Tibial artery (tissue), 4 donors: ENCODE measurements around the gene SLC4A5.

Source experiments
- DNase-seq, 2 donors: peaks; one replicate each; pipeline ENCODE4 v3.0.0-alpha.2; 2019
- H3K27ac ChIP-seq, 2 donors: fragments of 200-600 bp; sonication (generic) in 1 of 2; 1 replicate in 1 of 2; 2 replicates in 1 of 2; pipeline ENCODE4 v1.5.1; 2018 to 2019; ENCODE audit warnings: mild to moderate bottlenecking in 1 of 2
- H3K27me3 ChIP-seq, 2 donors: fragments of 200-600 bp; sonication (generic) in 1 of 2; one replicate each; pipeline versions ENCODE4 v1.5.1 to v1.6.0; 2016 to 2019
- H3K36me3 ChIP-seq, 3 donors: fragments of 200-600 bp; sonication (generic) in 2 of 3; one replicate each; pipeline ENCODE4 v1.5.1; 2016 to 2019; ENCODE audit warnings: mild to moderate bottlenecking in 2 of 3
- H3K4me1 ChIP-seq, 4 donors: fragments of 200-600 bp; sonication (generic) in 2 of 4; 1 replicate in 3 of 4; 2 replicates in 1 of 4; pipeline ENCODE4 v1.5.1; 2016 to 2019
- H3K4me3 ChIP-seq, 2 donors: fragments of 200-600 bp; sonication (generic) in 1 of 2; 1 replicate in 1 of 2; 2 replicates in 1 of 2; pipeline ENCODE4 v1.5.1; 2018 to 2019; ENCODE audit warnings: mild to moderate bottlenecking in 2 of 2
- H3K9me3 ChIP-seq, 3 donors: fragments of 200-600 bp; sonication (generic) in 1 of 3; one replicate each; pipeline ENCODE4 v1.5.1; 2016 to 2019
- CTCF ChIP-seq, 2 experiments: fragments of 200-600 bp in 1 of 2; fragments of 450-650 bp in 1 of 2; IDR thresholded peaks; one replicate each; pipeline ENCODE4 v1.5.1; 2017 to 2019; ENCODE audit warnings: antibody characterized with exemption in 2 of 2, mild to moderate bottlenecking in 1 of 2, moderate library complexity in 1 of 2
- intact Hi-C: fragments of 100-400 bp; cut with DNase I; formaldehyde crosslinking; loops from one replicate; pipeline ENCODE4 v1.15.0; 2023; ENCODE audit warnings: low total_unique reads

The SLC4A5 gene

GRCh38 chr2:74255660-74256213 is 87.5 kb downstream of the SLC4A5 start:
- no peaks in the 10 kb centered on the region for H3K27me3 ChIP-seq
- intact Hi-C loops = no loop called here
- H3K9me3 ChIP-seq = no peaks in the 10 kb centered on the region
- H3K27ac ChIP-seq = no peak overlapping the region
- peak in 1 of 2 donors; percentile 54 for DNase-seq
- no peak overlapping the region for H3K4me3 ChIP-seq
- H3K36me3 ChIP-seq = peaks cover 0 to 11% (median 0%) of the 10 kb centered on the region in 3 donors
- peaks cover 0 to 21% (median 10%) of the 10 kb centered on the region in 4 donors for H3K4me1 ChIP-seq
- no peak for TF ChIP-seq CTCF (IDR thresholded peaks at IDR 0.05)

- peaks cover 0 to 21% (median 10%) of the 10 kb centered on the region in 4 donors for H3K4me1 ChIP-seq
- TF ChIP-seq CTCF (IDR thresholded peaks at IDR 0.05) = no peak
- H3K4me3 ChIP-seq = no peak overlapping the region
- H3K36me3 ChIP-seq = peaks cover 0 to 11% (median 0%) of the 10 kb centered on the region in 3 donors
- H3K27ac ChIP-seq = peak overlapping the region in 1 of 2 donors; percentile 67
- intact Hi-C loops = no loop called here
- no peaks in the 10 kb centered on the region for H3K9me3 ChIP-seq
- DNase-seq = peak in 1 of 2 donors; percentile 71
- H3K27me3 ChIP-seq = no peaks in the 10 kb centered on the region
These were observed 89.3 kb downstream of the SLC4A5 start for GRCh38 chr2:74253971-74254310.

- Histone ChIP-seq H3K9me3 (no peaks in the 10 kb centered on the region), H3K4me3 (no peak overlapping the region), H3K4me1 (peaks cover 0 to 21% (median 10%) of the 10 kb centered on the region in 4 donors), H3K36me3 (peaks cover 0 to 11% (median 0%) of the 10 kb centered on the region in 3 donors), H3K27me3 (no peaks in the 10 kb centered on the region), H3K27ac (peak overlapping the region; percentile 21 to 67)
- intact Hi-C loops = no loop called here
- TF ChIP-seq CTCF (IDR thresholded peaks at IDR 0.05) = no peak
- no peak for DNase-seq
These were observed 89.8 kb downstream of the SLC4A5 start for GRCh38 chr2:74253306-74253970.

- no peak for TF ChIP-seq CTCF (IDR thresholded peaks at IDR 0.05)
- H3K4me3 ChIP-seq = no peak overlapping the region
- no peaks in the 10 kb centered on the region for H3K27me3 ChIP-seq
- intact Hi-C loops = no loop called here
- peaks cover 0 to 21% (median 10%) of the 10 kb centered on the region in 4 donors for H3K4me1 ChIP-seq
- peaks cover 0 to 8% (median 0%) of the 10 kb centered on the region in 3 donors for H3K36me3 ChIP-seq
- H3K27ac ChIP-seq = peak overlapping the region; percentile 21 to 67
- peak in 1 of 2 donors; percentile 27 for DNase-seq
- no peaks in the 10 kb centered on the region for H3K9me3 ChIP-seq
These were observed 90.4 kb downstream of the SLC4A5 start for GRCh38 chr2:74252862-74253261.

- Histone ChIP-seq H3K9me3 (no peaks in the 10 kb centered on the region), H3K4me1 (peaks cover 0 to 21% (median 10%) of the 10 kb centered on the region in 4 donors), H3K27ac (no peak overlapping the region), H3K4me3 (no peak overlapping the region), H3K27me3 (no peaks in the 10 kb centered on the region), H3K36me3 (peaks cover 0 to 8% (median 0%) of the 10 kb centered on the region in 3 donors)
- no peak for TF ChIP-seq CTCF (IDR thresholded peaks at IDR 0.05)
- peak in 1 of 2 donors; percentile 48 for DNase-seq
- intact Hi-C loops = no loop called here
These were observed 91.2 kb downstream of the SLC4A5 start for GRCh38 chr2:74252036-74252435.
